ENCODE measurements around the gene SF3B6. TPM values are rescaled to one million over a fixed set of nuclear protein-coding genes. Genes with fewer than 3 reads are reported as not detected.

SF3B6 gene
- total and polyA plus RNA-seq, 9 of the 15 experiments (the other 6 are each of a cell fraction or from before 2014, with no cell fraction given), result 146 to 591 (median 295) TPM

- peak within 1 kb of the TSS; percentile 62 to 95 for H3K9ac ChIP-seq (ENCODE audit: insufficient read depth in 1 of 2, low read depth in 2 of 2, low read length in 2 of 2)
- intact Hi-C loops (cut with micrococcal nuclease) (loop anchor here (1.0 kb wide), 1 partner anchor 29 kb away; the partner anchor contains the start of gene SF3B6), in situ Hi-C loops (cut with MboI) (no loop called here)
- peaks cover 8% of the 10 kb centered on the region; the same call in 1 of the 3 replicates for H3K36me3 ChIP-seq (ENCODE audit: control insufficient read depth, insufficient read depth, low read length)
- H3K4me3 ChIP-seq, result peak within 1 kb of the TSS; percentile 64
- H3K9me3 ChIP-seq (replicated peaks; ENCODE audit: control insufficient read depth, insufficient read depth, low read depth, low read length), result no peaks in the 10 kb centered on the region
- peak within 1 kb of the TSS; percentile 91 for H2AFZ ChIP-seq (ENCODE audit: low read depth, low read length)
- H3K4me1 ChIP-seq (replicated peaks in 1 of 2; ENCODE audit: control insufficient read depth in 2 of 2, insufficient read depth in 2 of 2, low read length in 2 of 2), result peaks cover 8 to 22% of the 10 kb centered on the region in 2 experiments; a peak in 4 of 5 replicates
- peaks cover 40% of the 10 kb centered on the region for H3K79me2 ChIP-seq (ENCODE audit: control insufficient read depth, insufficient read depth, low read length)
- BruUV-seq (replicated peaks), result TSS peak; percentile 73
- peaks cover 6 to 11% of the 10 kb centered on the region in 2 experiments; a peak in 3 of 5 replicates for H3K27me3 ChIP-seq (ENCODE audit: control insufficient read depth in 2 of 2, insufficient read depth in 2 of 2, low read length in 2 of 2)
- H3K4me2 ChIP-seq (ENCODE audit: insufficient read depth, low read length), result peak within 1 kb of the TSS; percentile 82
- POLR2A ChIA-PET, result interaction anchor here (0.5 to 2.1 kb wide), 17 partner anchors 9 to 327 kb away, joined by 3 to 10 read pairs (median 4); partner anchors contain the start of genes ATAD2B, MFSD2B and SF3B6
- WGBS (ENCODE audit: insufficient coverage, low coverage, missing lambda C conversion rate), result 0% methylated on average over 38 of the region's 38 CpGs
- ATAC-seq, result peak; percentile 96
- no peaks in the 10 kb centered on the region; the same call in 1 of the 2 replicates for H4K20me1 ChIP-seq (replicated peaks; ENCODE audit: control insufficient read depth, insufficient read depth, low read length)
- FAIRE-seq, result peak; percentile 99
- peak; percentile 90 to 98 (median 94) for DNase-seq (ENCODE audit: extremely low read depth in 1 of 4, low spot score in 3 of 4)
- peak within 1 kb of the TSS; percentile 52 for H3K27ac ChIP-seq (ENCODE audit: extremely low read depth, low read depth, low read length)
- H3K9me1 ChIP-seq (ENCODE audit: control insufficient read depth, insufficient read depth, low read length), result no peaks in the 10 kb centered on the region
- CTCF ChIA-PET (ENCODE audit: low intra/inter-chr PET ratio), result no interaction called here
- no peak for TF ChIP-seq TEAD2 (tag; IDR thresholded peaks at IDR 0.05)
- no peak for TF ChIP-seq ZSCAN29 (IDR thresholded peaks at IDR 0.05)
- TF ChIP-seq, protein P1, sequence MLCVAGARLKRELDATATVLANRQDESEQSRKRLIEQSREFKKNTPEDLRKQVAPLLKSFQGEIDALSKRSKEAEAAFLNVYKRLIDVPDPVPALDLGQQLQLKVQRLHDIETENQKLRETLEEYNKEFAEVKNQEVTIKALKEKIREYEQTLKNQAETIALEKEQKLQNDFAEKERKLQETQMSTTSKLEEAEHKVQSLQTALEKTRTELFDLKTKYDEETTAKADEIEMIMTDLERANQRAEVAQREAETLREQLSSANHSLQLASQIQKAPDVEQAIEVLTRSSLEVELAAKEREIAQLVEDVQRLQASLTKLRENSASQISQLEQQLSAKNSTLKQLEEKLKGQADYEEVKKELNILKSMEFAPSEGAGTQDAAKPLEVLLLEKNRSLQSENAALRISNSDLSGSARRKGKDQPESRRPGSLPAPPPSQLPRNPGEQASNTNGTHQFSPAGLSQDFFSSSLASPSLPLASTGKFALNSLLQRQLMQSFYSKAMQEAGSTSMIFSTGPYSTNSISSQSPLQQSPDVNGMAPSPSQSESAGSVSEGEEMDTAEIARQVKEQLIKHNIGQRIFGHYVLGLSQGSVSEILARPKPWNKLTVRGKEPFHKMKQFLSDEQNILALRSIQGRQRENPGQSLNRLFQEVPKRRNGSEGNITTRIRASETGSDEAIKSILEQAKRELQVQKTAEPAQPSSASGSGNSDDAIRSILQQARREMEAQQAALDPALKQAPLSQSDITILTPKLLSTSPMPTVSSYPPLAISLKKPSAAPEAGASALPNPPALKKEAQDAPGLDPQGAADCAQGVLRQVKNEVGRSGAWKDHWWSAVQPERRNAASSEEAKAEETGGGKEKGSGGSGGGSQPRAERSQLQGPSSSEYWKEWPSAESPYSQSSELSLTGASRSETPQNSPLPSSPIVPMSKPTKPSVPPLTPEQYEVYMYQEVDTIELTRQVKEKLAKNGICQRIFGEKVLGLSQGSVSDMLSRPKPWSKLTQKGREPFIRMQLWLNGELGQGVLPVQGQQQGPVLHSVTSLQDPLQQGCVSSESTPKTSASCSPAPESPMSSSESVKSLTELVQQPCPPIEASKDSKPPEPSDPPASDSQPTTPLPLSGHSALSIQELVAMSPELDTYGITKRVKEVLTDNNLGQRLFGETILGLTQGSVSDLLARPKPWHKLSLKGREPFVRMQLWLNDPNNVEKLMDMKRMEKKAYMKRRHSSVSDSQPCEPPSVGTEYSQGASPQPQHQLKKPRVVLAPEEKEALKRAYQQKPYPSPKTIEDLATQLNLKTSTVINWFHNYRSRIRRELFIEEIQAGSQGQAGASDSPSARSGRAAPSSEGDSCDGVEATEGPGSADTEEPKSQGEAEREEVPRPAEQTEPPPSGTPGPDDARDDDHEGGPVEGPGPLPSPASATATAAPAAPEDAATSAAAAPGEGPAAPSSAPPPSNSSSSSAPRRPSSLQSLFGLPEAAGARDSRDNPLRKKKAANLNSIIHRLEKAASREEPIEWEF (CRISPR knock-in tag; IDR thresholded peaks at IDR 0.05), result no peak
- peak; percentile 97 for TF ChIP-seq SUPT5H (IDR thresholded peaks at IDR 0.05)
- no peak for TF ChIP-seq DIDO1 (tag; IDR thresholded peaks at IDR 0.05; ENCODE audit: low read depth)
- TF ChIP-seq ELK1 (CRISPR knock-in tag; IDR thresholded peaks at IDR 0.05), result no peak
- TF ChIP-seq, protein P2, sequence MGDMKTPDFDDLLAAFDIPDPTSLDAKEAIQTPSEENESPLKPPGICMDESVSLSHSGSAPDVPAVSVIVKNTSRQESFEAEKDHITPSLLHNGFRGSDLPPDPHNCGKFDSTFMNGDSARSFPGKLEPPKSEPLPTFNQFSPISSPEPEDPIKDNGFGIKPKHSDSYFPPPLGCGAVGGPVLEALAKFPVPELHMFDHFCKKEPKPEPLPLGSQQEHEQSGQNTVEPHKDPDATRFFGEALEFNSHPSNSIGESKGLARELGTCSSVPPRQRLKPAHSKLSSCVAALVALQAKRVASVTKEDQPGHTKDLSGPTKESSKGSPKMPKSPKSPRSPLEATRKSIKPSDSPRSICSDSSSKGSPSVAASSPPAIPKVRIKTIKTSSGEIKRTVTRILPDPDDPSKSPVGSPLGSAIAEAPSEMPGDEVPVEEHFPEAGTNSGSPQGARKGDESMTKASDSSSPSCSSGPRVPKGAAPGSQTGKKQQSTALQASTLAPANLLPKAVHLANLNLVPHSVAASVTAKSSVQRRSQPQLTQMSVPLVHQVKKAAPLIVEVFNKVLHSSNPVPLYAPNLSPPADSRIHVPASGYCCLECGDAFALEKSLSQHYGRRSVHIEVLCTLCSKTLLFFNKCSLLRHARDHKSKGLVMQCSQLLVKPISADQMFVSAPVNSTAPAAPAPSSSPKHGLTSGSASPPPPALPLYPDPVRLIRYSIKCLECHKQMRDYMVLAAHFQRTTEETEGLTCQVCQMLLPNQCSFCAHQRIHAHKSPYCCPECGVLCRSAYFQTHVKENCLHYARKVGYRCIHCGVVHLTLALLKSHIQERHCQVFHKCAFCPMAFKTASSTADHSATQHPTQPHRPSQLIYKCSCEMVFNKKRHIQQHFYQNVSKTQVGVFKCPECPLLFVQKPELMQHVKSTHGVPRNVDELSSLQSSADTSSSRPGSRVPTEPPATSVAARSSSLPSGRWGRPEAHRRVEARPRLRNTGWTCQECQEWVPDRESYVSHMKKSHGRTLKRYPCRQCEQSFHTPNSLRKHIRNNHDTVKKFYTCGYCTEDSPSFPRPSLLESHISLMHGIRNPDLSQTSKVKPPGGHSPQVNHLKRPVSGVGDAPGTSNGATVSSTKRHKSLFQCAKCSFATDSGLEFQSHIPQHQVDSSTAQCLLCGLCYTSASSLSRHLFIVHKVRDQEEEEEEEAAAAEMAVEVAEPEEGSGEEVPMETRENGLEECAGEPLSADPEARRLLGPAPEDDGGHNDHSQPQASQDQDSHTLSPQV (IDR thresholded peaks at IDR 0.05), result no peak
- peak; percentile 80 for TF ChIP-seq NEUROD1 (IDR thresholded peaks at IDR 0.05; ENCODE audit: borderline replicate concordance, low read depth, low read length, partially characterized antibody)
- no peak for TF ChIP-seq SMAD3 (CRISPR knock-in tag; conservative IDR thresholded peaks at IDR 0.05)
- TF ChIP-seq TAF1 (IDR thresholded peaks at IDR 0.05; ENCODE audit: control insufficient read depth, extremely low read depth, insufficient read depth, low read length, severe bottlenecking), result peak; percentile 95
Observed at GRCh38 chr2:24046930-24047702, 29.0 kb downstream of the SF3B6 start, which contains the start of gene WDCP. Gene WDCP, minus strand, starts transcription at chr2:24047391. Its CDS starts 7,897 bp downstream, at chr2:24039494.

Data from K562 (cell line).